Activated naive CD8-positive, alpha-beta T cell (primary cell): ENCODE measurements around the gene MAP3K19.

Source experiments
- H3K27ac Mint-ChIP-seq: one replicate; pipeline ENCODE4 v1.8.0; 2021; ENCODE audit warnings: mixed read lengths
- H3K27me3 Mint-ChIP-seq: one replicate; pipeline ENCODE4 v1.8.0; 2021; ENCODE audit warnings: mixed read lengths
- H3K36me3 Mint-ChIP-seq: one replicate; pipeline ENCODE4 v1.8.0; 2021; ENCODE audit warnings: mixed read lengths
- H3K4me1 Mint-ChIP-seq: one replicate; pipeline ENCODE4 v1.8.0; 2021; ENCODE audit warnings: low read depth, mixed read lengths
- H3K4me3 Mint-ChIP-seq: one replicate; pipeline ENCODE4 v1.8.0; 2021; ENCODE audit warnings: mild to moderate bottlenecking, mixed read lengths
- H3K9me3 Mint-ChIP-seq: one replicate; pipeline ENCODE4 v1.8.0; 2021; ENCODE audit warnings: low read depth, mixed read lengths

The MAP3K19 gene

DNA sequence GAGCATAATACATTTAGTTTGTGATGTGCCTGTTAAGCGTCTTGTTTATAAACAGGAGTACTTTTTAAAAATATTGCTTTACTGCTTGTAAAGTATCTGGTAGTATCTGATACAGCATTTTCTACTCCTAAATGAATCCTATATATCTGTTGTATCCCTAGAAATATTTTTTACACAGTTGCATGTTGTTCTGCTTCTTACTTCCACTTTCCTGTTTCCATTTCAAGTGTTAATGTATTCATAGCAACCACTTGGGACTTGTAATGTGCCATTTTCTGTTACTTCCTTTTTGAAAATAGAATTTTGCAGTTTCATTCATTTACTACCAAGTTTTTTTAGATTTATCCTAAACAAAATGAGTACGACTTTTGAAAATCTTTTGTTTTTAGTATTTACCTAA lies 103.7 kb downstream of the MAP3K19 start:
- Mint-ChIP-seq H3K9me3 (no peaks in the 10 kb centered on the region), H3K27ac (no peak overlapping the region), H3K4me3 (no peak overlapping the region), H3K4me1 (peaks cover 40% of the 10 kb centered on the region), H3K36me3 (peaks cover 7% of the 10 kb centered on the region), H3K27me3 (no peaks in the 10 kb centered on the region)

DNA sequence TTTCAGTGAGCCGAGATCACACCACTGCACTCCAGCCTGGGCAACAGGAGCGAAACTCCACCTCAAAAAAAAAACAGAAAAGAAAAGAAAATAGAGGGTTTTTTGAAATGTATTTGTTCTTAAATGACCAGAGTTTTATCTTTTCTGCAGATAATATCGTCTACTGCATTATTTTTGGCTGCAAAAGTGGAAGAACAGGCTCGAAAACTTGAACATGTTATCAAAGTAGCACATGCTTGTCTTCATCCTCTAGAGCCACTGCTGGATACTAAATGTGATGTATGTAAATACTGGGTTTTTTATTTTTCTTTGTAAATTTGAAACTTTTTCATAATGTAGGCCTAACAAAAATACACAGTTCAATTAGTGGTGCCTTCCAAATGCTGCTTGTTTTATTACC lies 110.6 kb downstream of the MAP3K19 start:
- Mint-ChIP-seq H3K9me3 (no peaks in the 10 kb centered on the region), H3K4me1 (peaks cover 60% of the 10 kb centered on the region), H3K36me3 (peaks cover 6% of the 10 kb centered on the region), H3K27me3 (no peaks in the 10 kb centered on the region), H3K4me3 (no peak overlapping the region), H3K27ac (no peak overlapping the region)

DNA sequence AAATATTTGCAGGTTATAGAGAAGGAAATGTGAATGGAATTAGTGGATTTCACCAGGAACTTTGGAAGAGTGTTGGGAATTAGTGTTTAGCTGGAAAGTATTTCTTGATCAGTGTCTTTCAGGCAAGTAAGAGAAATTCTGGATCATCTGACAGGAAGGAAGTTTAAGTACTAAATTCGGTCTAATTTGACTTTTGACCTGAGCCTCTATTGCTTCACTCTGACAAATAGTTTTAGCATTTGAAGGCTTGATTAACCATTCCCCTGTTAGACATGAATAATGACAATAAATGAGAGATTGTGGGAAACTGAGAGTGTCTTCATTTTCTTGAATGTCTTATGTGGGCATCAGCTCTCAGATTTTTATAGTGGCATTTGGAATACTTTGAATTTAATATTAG lies 112.6 kb downstream of the MAP3K19 start:
- Mint-ChIP-seq H3K27ac (peak overlapping the region; percentile 68), H3K9me3 (no peaks in the 10 kb centered on the region), H3K36me3 (peaks cover 13% of the 10 kb centered on the region), H3K27me3 (no peaks in the 10 kb centered on the region), H3K4me1 (peaks cover 73% of the 10 kb centered on the region), H3K4me3 (no peak overlapping the region)

- Mint-ChIP-seq H3K4me1 (peaks cover 77% of the 10 kb centered on the region), H3K36me3 (peaks cover 13% of the 10 kb centered on the region), H3K27ac (no peak overlapping the region)
Measured at GRCh38 chr2:134934150-134934549, 113.1 kb downstream of the MAP3K19 start.

DNA sequence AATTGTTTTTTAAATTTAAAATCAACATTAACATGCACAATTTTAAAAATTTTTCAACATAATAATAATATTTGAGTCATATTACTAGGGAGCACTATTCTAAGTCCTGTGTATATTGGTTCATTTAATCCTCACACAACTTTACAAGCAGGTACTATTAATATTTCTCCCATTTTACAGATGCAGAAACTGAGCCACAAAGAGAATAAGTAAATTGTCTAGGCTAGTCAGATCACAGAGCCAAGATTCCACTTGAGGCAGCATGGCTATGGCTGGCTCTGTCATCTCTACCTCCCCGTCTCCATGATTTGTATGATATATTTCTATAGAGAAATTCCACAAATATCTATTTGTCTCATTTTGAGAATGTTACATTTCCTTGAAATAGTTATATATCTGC lies 113.5 kb downstream of the MAP3K19 start:
- H3K27me3 Mint-ChIP-seq = no peaks in the 10 kb centered on the region
- H3K36me3 Mint-ChIP-seq = peaks cover 13% of the 10 kb centered on the region
- peak overlapping the region; percentile 32 for H3K4me3 Mint-ChIP-seq
- no peaks in the 10 kb centered on the region for H3K9me3 Mint-ChIP-seq
- H3K4me1 Mint-ChIP-seq = peaks cover 79% of the 10 kb centered on the region
- H3K27ac Mint-ChIP-seq = no peak overlapping the region

More at GRCh38 chr2:134934150-134934549, 113.1 kb downstream of the MAP3K19 start:
- Mint-ChIP-seq H3K27me3 (no peaks in the 10 kb centered on the region), H3K9me3 (no peaks in the 10 kb centered on the region), H3K4me3 (peak overlapping the region; percentile 32)

GRCh38 chr2:134932864-134933526 lies 114.3 kb downstream of the MAP3K19 start:
- Mint-ChIP-seq H3K9me3 (no peaks in the 10 kb centered on the region), H3K27me3 (no peaks in the 10 kb centered on the region), H3K4me3 (peak overlapping the region; percentile 48), H3K4me1 (peaks cover 77% of the 10 kb centered on the region), H3K36me3 (peaks cover 15% of the 10 kb centered on the region), H3K27ac (peak overlapping the region; percentile 67)

GRCh38 chr2:134927195-134927594 lies 120.1 kb downstream of the MAP3K19 start:
- Mint-ChIP-seq H3K9me3 (no peaks in the 10 kb centered on the region), H3K27me3 (no peaks in the 10 kb centered on the region), H3K4me3 (no peak overlapping the region), H3K27ac (peak overlapping the region; percentile 46), H3K36me3 (peaks cover 15% of the 10 kb centered on the region), H3K4me1 (peaks cover 87% of the 10 kb centered on the region)

GRCh38 chr2:134926231-134926931 lies 120.9 kb downstream of the MAP3K19 start:
- H3K27me3 Mint-ChIP-seq = no peaks in the 10 kb centered on the region
- peak overlapping the region; percentile 59 for H3K4me3 Mint-ChIP-seq
- H3K4me1 Mint-ChIP-seq = peaks cover 87% of the 10 kb centered on the region
- H3K9me3 Mint-ChIP-seq = no peaks in the 10 kb centered on the region
- peaks cover 14% of the 10 kb centered on the region for H3K36me3 Mint-ChIP-seq
- peak overlapping the region; percentile 80 for H3K27ac Mint-ChIP-seq

GRCh38 chr2:134924912-134925311 lies 122.3 kb downstream of the MAP3K19 start:
- Mint-ChIP-seq H3K27ac (no peak overlapping the region), H3K4me3 (peak overlapping the region; percentile 48), H3K9me3 (no peaks in the 10 kb centered on the region), H3K4me1 (peaks cover 83% of the 10 kb centered on the region), H3K27me3 (no peaks in the 10 kb centered on the region), H3K36me3 (peaks cover 8% of the 10 kb centered on the region)

GRCh38 chr2:134919341-134920210 lies 127.7 kb downstream of the MAP3K19 start:
- Mint-ChIP-seq H3K36me3 (peaks cover 4% of the 10 kb centered on the region), H3K27ac (peak overlapping the region; percentile 99), H3K27me3 (no peaks in the 10 kb centered on the region), H3K9me3 (no peaks in the 10 kb centered on the region), H3K4me3 (peak overlapping the region; percentile 98), H3K4me1 (peaks cover 54% of the 10 kb centered on the region)

GRCh38 chr2:134918526-134919340 lies 128.5 kb downstream of the MAP3K19 start, which contains the start of gene CCNT2:
Gene CCNT2 (plus strand): TSS chr2:134918822. CDS start chr2:134918855, 33 bp downstream.
- Mint-ChIP-seq H3K9me3 (no peaks in the 10 kb centered on the region), H3K36me3 (peaks cover 5% of the 10 kb centered on the region), H3K4me3 (peak within 1 kb of the TSS; percentile 98), H3K27ac (peak within 1 kb of the TSS; percentile 99), H3K27me3 (no peaks in the 10 kb centered on the region), H3K4me1 (peaks cover 45% of the 10 kb centered on the region)

DNA sequence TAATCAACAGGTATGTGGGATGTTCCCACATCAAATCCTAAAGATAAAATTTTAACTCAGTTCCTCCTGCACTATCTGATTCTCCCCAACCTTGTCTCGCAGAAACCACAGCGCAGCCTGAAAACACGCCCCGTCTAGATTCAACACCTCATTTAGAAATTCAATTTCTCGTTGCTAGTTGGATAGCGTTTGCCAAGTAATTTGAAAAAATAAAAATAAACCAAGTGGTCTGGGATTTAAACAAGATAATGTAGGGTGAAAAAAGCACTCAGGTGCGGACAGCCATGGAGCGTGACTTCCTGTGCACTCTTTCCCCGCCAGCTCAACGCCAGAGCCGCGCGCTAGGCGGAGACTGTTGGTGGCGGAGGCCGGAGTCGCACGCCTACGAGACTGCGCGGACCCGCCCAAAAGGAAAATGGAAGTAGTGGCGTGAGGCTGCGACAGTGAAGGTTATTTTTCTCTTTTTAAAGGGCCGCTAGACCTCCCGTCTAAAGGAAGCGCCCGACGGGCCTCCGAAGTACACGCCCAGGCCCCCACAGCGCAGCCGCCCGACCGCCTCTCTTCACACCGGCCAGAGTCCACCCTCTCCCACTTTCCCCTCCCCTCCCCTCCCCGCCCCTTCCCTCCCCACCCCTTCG lies 129.2 kb downstream of the MAP3K19 start:
- Mint-ChIP-seq H3K36me3 (peaks cover 5% of the 10 kb centered on the region), H3K27me3 (no peaks in the 10 kb centered on the region), H3K9me3 (no peaks in the 10 kb centered on the region), H3K27ac (peak overlapping the region; percentile 99), H3K4me1 (peaks cover 39% of the 10 kb centered on the region), H3K4me3 (peak overlapping the region; percentile 98)

DNA sequence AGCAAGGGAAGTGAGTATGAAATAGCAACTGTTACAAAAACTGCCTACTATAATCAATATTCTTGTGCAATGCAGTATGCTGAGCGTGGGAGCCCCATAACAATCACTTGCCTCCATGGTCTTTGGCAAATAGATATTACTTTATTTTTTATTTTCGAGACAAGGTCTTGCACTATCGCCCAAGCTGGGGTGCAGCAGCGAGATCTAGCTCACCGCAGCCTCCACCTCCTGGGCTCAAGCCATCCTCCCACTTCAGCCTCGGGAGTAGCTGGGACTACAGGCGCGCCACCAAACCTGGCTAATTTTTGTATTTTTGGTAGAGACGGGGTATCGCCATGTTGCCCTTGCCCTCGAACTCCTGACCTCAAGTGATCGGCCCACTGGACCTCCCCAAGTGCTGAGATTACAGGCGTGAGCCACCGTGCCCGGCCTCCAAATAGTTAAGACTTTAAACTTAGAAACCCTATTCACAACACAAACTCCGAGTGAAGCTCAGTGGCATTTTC lies 129.8 kb downstream of the MAP3K19 start:
- peak overlapping the region; percentile 99 for H3K27ac Mint-ChIP-seq
- H3K9me3 Mint-ChIP-seq = no peaks in the 10 kb centered on the region
- peaks cover 3% of the 10 kb centered on the region for H3K36me3 Mint-ChIP-seq
- no peaks in the 10 kb centered on the region for H3K27me3 Mint-ChIP-seq
- peaks cover 33% of the 10 kb centered on the region for H3K4me1 Mint-ChIP-seq
- peak overlapping the region; percentile 98 for H3K4me3 Mint-ChIP-seq
